HEK293 (cell line): ENCODE data around the gene TRIM8.

Source experiments
- CTCF ChIA-PET: fragments of 350-600 bp; formaldehyde crosslinking; extraction: SDS; loops from one replicate; lab custom pipeline; 2021; ENCODE audit warnings: antibody characterized with exemption; lab: Yijun Ruan, JAX
- POLR2A ChIA-PET: fragments of 300-600 bp; formaldehyde crosslinking; extraction: SDS; loops from one replicate; lab custom pipeline; 2020; ENCODE audit warnings: antibody characterized with exemption, inconsistent platforms; lab: Yijun Ruan, JAX
- H3K27ac ChIP-seq: fragments of 200-500 bp; sonication (Bioruptor generic); 2 replicates; pipeline ENCODE4 v1.5.1; 2014; ENCODE audit warnings: low read depth, low read length, control low read depth, inconsistent platforms; ENCODE audit errors: extremely low read depth
- H3K36me3 ChIP-seq, 2 experiments: fragments of 200-500 bp in 1 of 2; sonication (Bioruptor generic) in 1 of 2; 1 replicate in 1 of 2; 2 replicates in 1 of 2; pipeline ENCODE4 v1.5.1; 2014 to 2017; ENCODE audit warnings: inconsistent platforms in 2 of 2, low read length in 2 of 2; ENCODE audit not compliant: control insufficient read depth in 2 of 2, insufficient read depth in 1 of 2
- H3K4me1 ChIP-seq: fragments of 200-500 bp; sonication (Bioruptor generic); 2 replicates; pipeline ENCODE4 v1.5.1; 2014; ENCODE audit warnings: mild to moderate bottlenecking, low read length, inconsistent platforms; ENCODE audit not compliant: control insufficient read depth, insufficient read depth
- H3K4me3 ChIP-seq: 2 replicates; pipeline ENCODE4 v1.5.1; 2011; ENCODE audit warnings: low read depth, mild to moderate bottlenecking, control low read depth, low read length, moderate library complexity
- H3K9me3 ChIP-seq: fragments of 200-500 bp; sonication (Bioruptor generic); 2 replicates; pipeline ENCODE4 v1.5.1; 2014; ENCODE audit warnings: low read depth, low read length, inconsistent platforms; ENCODE audit not compliant: control insufficient read depth, insufficient read depth
- EGR2 ChIP-seq: fragments of 450-650 bp; formaldehyde crosslinking; IDR thresholded peaks from 2 replicates; pipeline ENCODE4 v1.5.1; 2016; ENCODE audit warnings: low read depth, missing biosample characterization, missing genetic modification characterization
- KLF16 ChIP-seq: fragments of 450-650 bp; formaldehyde crosslinking; IDR thresholded peaks from 2 replicates; pipeline ENCODE4 v1.5.1; 2017; ENCODE audit warnings: missing biosample characterization, missing genetic modification characterization
- MZF1 ChIP-seq: fragments of 450-650 bp; formaldehyde crosslinking; IDR thresholded peaks from 2 replicates; pipeline ENCODE4 v1.5.1; 2017; ENCODE audit warnings: missing biosample characterization, missing genetic modification characterization, borderline replicate concordance
- PRDM6 ChIP-seq: fragments of 450-650 bp; formaldehyde crosslinking; IDR thresholded peaks from 2 replicates; pipeline ENCODE4 v1.5.1; 2017; ENCODE audit warnings: missing biosample characterization, missing genetic modification characterization
- SALL2 ChIP-seq: fragments of 450-650 bp; formaldehyde crosslinking; IDR thresholded peaks from 2 replicates; pipeline ENCODE4 v1.5.0; 2017; ENCODE audit warnings: missing biosample characterization, mild to moderate bottlenecking, missing genetic modification characterization, borderline replicate concordance
- ZFP3 ChIP-seq: fragments of 450-650 bp; formaldehyde crosslinking; IDR thresholded peaks from 2 replicates; pipeline ENCODE4 v1.5.1; 2016; ENCODE audit warnings: low read depth, missing biosample characterization, missing genetic modification characterization
- ZNF202 ChIP-seq: fragments of 450-650 bp; formaldehyde crosslinking; IDR thresholded peaks from 2 replicates; pipeline ENCODE4 v1.5.1; 2016; ENCODE audit warnings: missing biosample characterization, missing genetic modification characterization, borderline replicate concordance
- ZNF311 ChIP-seq: fragments of 450-650 bp; formaldehyde crosslinking; IDR thresholded peaks from 2 replicates; pipeline ENCODE4 v1.5.1; 2017; ENCODE audit warnings: missing biosample characterization, missing genetic modification characterization, borderline replicate concordance
- ZNF335 ChIP-seq: fragments of 450-650 bp; formaldehyde crosslinking; conservative IDR thresholded peaks from 2 replicates; pipeline ENCODE4 v1.5.1; 2016; ENCODE audit warnings: missing biosample characterization, missing genetic modification characterization
- ZNF416 ChIP-seq: fragments of 450-650 bp; formaldehyde crosslinking; IDR thresholded peaks from 2 replicates; pipeline ENCODE4 v1.5.1; 2016; ENCODE audit warnings: missing biosample characterization, missing genetic modification characterization
- ZNF518A ChIP-seq: fragments of 450-650 bp; formaldehyde crosslinking; conservative IDR thresholded peaks from 2 replicates; pipeline ENCODE4 v1.5.1; 2016; ENCODE audit warnings: low read depth, missing biosample characterization, missing genetic modification characterization
- ZNF555 ChIP-seq: fragments of 450-650 bp; formaldehyde crosslinking; conservative IDR thresholded peaks from 2 replicates; pipeline ENCODE4 v1.5.1; 2017; ENCODE audit warnings: missing biosample characterization, mild to moderate bottlenecking, missing genetic modification characterization, inconsistent platforms
- ZNF560 ChIP-seq: fragments of 450-650 bp; formaldehyde crosslinking; IDR thresholded peaks from 2 replicates; pipeline ENCODE4 v1.5.1; 2017; ENCODE audit warnings: missing biosample characterization, missing genetic modification characterization, borderline replicate concordance
- ZNF596 ChIP-seq: fragments of 450-650 bp; IDR thresholded peaks from 2 replicates; pipeline ENCODE4 v1.5.0; 2018; ENCODE audit warnings: missing biosample characterization, mild to moderate bottlenecking, missing genetic modification characterization, moderate library complexity
- ZNF707 ChIP-seq: fragments of 450-650 bp; formaldehyde crosslinking; IDR thresholded peaks from 2 replicates; pipeline ENCODE4 v1.5.1; 2016; ENCODE audit warnings: missing biosample characterization, missing genetic modification characterization
- ZNF843 ChIP-seq: fragments of 450-650 bp; formaldehyde crosslinking; IDR thresholded peaks from 2 replicates; pipeline ENCODE4 v1.5.1; 2016; ENCODE audit warnings: missing biosample characterization, missing genetic modification characterization
- TF ChIP-seq, protein P1 (sequence below): fragments of 450-650 bp; formaldehyde crosslinking; IDR thresholded peaks from 2 replicates; pipeline ENCODE4 v1.5.1; 2016; ENCODE audit warnings: missing biosample characterization, missing genetic modification characterization
- TF ChIP-seq, protein P2 (sequence below): fragments of 450-650 bp; formaldehyde crosslinking; IDR thresholded peaks from 2 replicates; pipeline ENCODE4 v1.5.1; 2016; ENCODE audit warnings: missing biosample characterization, missing genetic modification characterization

Gene TRIM8

DNA sequence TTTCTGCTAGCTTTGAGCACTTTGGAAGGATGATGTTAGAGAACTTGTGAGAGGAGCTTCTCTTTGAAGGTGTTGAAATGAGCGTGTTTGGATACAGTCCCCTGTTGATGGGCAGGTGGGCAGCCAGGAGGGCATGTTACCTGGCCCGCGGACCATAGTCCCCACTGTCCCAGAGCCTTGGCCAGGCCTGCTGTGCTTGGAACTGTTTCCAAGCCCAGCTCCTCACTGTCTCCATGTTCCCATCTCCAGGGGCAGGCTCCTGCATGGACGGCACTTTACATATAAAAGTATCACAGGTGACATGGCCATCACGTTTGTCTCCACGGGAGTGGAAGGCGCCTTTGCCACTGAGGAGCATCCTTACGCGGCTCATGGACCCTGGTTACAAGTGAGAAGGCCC, 27.2 kb upstream of the TRIM8 start:
- H3K9me3 ChIP-seq: no peaks in the 10 kb centered on the region
- H3K4me3 ChIP-seq: no peak overlapping the region
- H3K36me3 ChIP-seq: peaks cover 0 to 59% of the 10 kb centered on the region in 2 experiments; a peak in 1 of 3 replicates
- no peaks in the 10 kb centered on the region for H3K4me1 ChIP-seq
- POLR2A ChIA-PET: no interaction called here
- CTCF ChIA-PET: interaction anchor here (0.7 to 1.3 kb wide), 3 partner anchors 11 to 191 kb away, joined by 3 to 5 read pairs (median 4); no protein-coding TSS in a partner anchor
- no peak overlapping the region for H3K27ac ChIP-seq
- TF ChIP-seq, protein P1, sequence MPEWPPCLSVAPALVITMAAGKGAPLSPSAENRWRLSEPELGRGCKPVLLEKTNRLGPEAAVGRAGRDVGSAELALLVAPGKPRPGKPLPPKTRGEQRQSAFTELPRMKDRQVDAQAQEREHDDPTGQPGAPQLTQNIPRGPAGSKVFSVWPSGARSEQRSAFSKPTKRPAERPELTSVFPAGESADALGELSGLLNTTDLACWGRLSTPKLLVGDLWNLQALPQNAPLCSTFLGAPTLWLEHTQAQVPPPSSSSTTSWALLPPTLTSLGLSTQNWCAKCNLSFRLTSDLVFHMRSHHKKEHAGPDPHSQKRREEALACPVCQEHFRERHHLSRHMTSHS: no peak
- no peak for TF ChIP-seq SALL2
- no peak for TF ChIP-seq ZNF555
- no peak for TF ChIP-seq ZNF707 (tag by site-specific recombination)
- TF ChIP-seq ZNF202 (tag by site-specific recombination): no peak
- TF ChIP-seq ZNF596: no peak
- no peak for TF ChIP-seq ZFP3 (tag by site-specific recombination)

GRCh38 chr10:102617816-102618215, 26.5 kb upstream of the TRIM8 start:
- no peak overlapping the region for H3K4me3 ChIP-seq
- H3K9me3 ChIP-seq: no peaks in the 10 kb centered on the region
- no peaks in the 10 kb centered on the region for H3K4me1 ChIP-seq
- H3K36me3 ChIP-seq: peaks cover 0 to 54% of the 10 kb centered on the region in 2 experiments; a peak in 1 of 3 replicates
- POLR2A ChIA-PET: no interaction called here
- TF ChIP-seq KLF16 (tag by site-specific recombination): no peak
- TF ChIP-seq PRDM6: no peak
- TF ChIP-seq ZNF335 (tag by site-specific recombination): no peak
- no peak for TF ChIP-seq ZNF311
- no peak for TF ChIP-seq ZNF560 (tag by site-specific recombination)
- TF ChIP-seq, protein P2, sequence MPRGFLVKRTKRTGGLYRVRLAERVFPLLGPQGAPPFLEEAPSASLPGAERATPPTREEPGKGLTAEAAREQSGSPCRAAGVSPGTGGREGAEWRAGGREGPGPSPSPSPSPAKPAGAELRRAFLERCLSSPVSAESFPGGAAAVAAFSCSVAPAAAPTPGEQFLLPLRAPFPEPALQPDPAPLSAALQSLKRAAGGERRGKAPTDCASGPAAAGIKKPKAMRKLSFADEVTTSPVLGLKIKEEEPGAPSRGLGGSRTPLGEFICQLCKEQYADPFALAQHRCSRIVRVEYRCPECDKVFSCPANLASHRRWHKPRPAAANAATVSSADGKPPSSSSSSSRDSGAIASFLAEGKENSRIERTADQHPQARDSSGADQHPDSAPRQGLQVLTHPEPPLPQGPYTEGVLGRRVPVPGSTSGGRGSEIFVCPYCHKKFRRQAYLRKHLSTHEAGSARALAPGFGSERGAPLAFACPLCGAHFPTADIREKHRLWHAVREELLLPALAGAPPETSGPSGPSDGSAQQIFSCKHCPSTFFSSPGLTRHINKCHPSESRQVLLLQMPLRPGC: no peak
- no peak for TF ChIP-seq ZNF843 (tag by site-specific recombination)
- TF ChIP-seq MZF1 (tag by site-specific recombination): no peak
- no peak for TF ChIP-seq ZNF416 (tag by site-specific recombination)
- TF ChIP-seq ZNF518A (tag by site-specific recombination): no peak
- TF ChIP-seq EGR2 (tag by site-specific recombination): no peak
- TF ChIP-seq, all 188 proteins: peak for 0
- CTCF ChIA-PET: no interaction called here
- H3K27ac ChIP-seq: no peak overlapping the region
